Pancreas (tissue), 10 donors: ENCODE results near the gene SUPT5H. TPM values are rescaled to one million over a fixed set of nuclear protein-coding genes. Genes with fewer than 3 reads are reported as not detected.

Experiments
- ATAC-seq, 4 donors: fragments of 200-7000 bp; cut with Tn5 transposase; one replicate each; pipeline versions ENCODE4 v1.8.0 to v1.9.1; 2020; ENCODE audit warnings: mild to moderate bottlenecking in 4 of 4, moderate library complexity in 4 of 4
- DNase-seq, 6 donors: peaks; one replicate each; pipeline ENCODE4 v3.0.0-alpha.2; 2020
- FAIRE-seq: peaks from 2 replicates; lab custom pipeline; 2012; peaks lifted over from hg19 to GRCh38; lab: Jason Lieb, UNC
- H3K27ac ChIP-seq, 4 donors: fragments of 200-600 bp; sonication (generic); 1 replicate in 3 of 4; 2 replicates in 1 of 4; pipeline versions ENCODE4 v1.5.0 to v1.8.0; 2020
- H3K27me3 ChIP-seq, 4 donors: fragments of 200-600 bp; one replicate each; pipeline ENCODE4 v1.8.0; 2021
- H3K36me3 ChIP-seq, 3 donors: fragments of 200-600 bp; sonication (generic) in 1 of 3; one replicate each; pipeline versions ENCODE4 v1.5.0 to v1.8.0; 2020 to 2021
- H3K4me1 ChIP-seq, 3 donors: fragments of 200-600 bp; one replicate each; pipeline ENCODE4 v1.8.0; 2021
- H3K4me3 ChIP-seq, 4 donors: fragments of 200-600 bp; sonication (generic) in 2 of 4; one replicate each; pipeline versions ENCODE4 v1.5.0 to v1.8.0; 2020 to 2021
- H3K9me3 ChIP-seq, 4 donors: fragments of 200-600 bp; one replicate each; pipeline ENCODE4 v1.8.0; 2021
- WGBS, 2 donors: extraction: QIAGEN DNeasy Blood & Tissue Kit; methylation state at CpG; one replicate each; pipeline ENCODE4 v1.1.7; 2013; 5-methylcytosine and 5-hydroxymethylcytosine counted together
- intact Hi-C, 3 donors: fragments of 100-400 bp; cut with DNase I; formaldehyde crosslinking; loops; one replicate each; pipeline versions ENCODE4 v1.11.1 to v1.14.2; 2022
- polyA plus RNA-seq, 2 donors: library from polyadenylated mRNA; stranded (reverse); fragments of 200-250 nt; gene quantifications; one replicate each; pipeline ENCODE4 v1.2.3, GENCODE V29; 2013
- total RNA-seq, 6 donors: library from RNA; stranded (reverse); fragmentation: NEBNext Ultra II Directional in 4 of 6; extraction: Animal tissue kit (Norgen Biotek cat#: 25700) in 4 of 6; gene quantifications; one replicate each; pipeline versions ENCODE4 v1.2.1 to v1.2.4, GENCODE V29; 2021 to 2023
- TF ChIP-seq, protein P1 (sequence below), 4 donors: fragments of 200-600 bp; sonication (generic) in 3 of 4; IDR thresholded peaks; one replicate each; pipeline versions ENCODE4 v1.5.0 to v1.8.0; 2021; ENCODE audit warnings: antibody characterized with exemption in 4 of 4
- donor health status: healthy with polysubstance abuse.
- donor health status: DM: no; HTN: no; CAD: no; lungs with moderate emphysema.
- donor health status: DM: no; HTN: no; CAD: no.
- donor health status: control.
- donor health status: control.
- donor health status: Bipolar disorder and iron deficiency.
- donor health status: DM: yes; HTN: yes; CAD: no.
- donor health status: DM: no; HTN: no; CAD: no.
- donor health status: DM: no; HTN: no; CAD: no.
- donor health status: DM: yes; HTN: yes; CAD: no.

The SUPT5H gene
- total and polyA plus RNA-seq, 8 donors: 49.3 to 229 (median 60.7) TPM

GRCh38 chr19:39430675-39431593 is 14.4 kb upstream of the SUPT5H start:
- intact Hi-C loops: no loop called here
- peaks cover 4 to 26% (median 8%) of the 10 kb centered on the region in 3 donors for H3K36me3 ChIP-seq
- H3K9me3 ChIP-seq: no peaks in the 10 kb centered on the region
- ATAC-seq (peak in 3 of 4 donors; percentile 7 to 47 (median 32)), FAIRE-seq (no peak), DNase-seq (no peak)
- peaks cover 10 to 16% (median 11%) of the 10 kb centered on the region in 3 donors for H3K4me1 ChIP-seq
- no peaks in the 10 kb centered on the region for H3K27me3 ChIP-seq
- 76 to 78% methylated on average over 25 of the region's 25 CpGs for WGBS, 2 donors
- peak overlapping the region in 3 of 4 donors; percentile 29 to 68 (median 50) for H3K27ac ChIP-seq
- TF ChIP-seq, protein P1, sequence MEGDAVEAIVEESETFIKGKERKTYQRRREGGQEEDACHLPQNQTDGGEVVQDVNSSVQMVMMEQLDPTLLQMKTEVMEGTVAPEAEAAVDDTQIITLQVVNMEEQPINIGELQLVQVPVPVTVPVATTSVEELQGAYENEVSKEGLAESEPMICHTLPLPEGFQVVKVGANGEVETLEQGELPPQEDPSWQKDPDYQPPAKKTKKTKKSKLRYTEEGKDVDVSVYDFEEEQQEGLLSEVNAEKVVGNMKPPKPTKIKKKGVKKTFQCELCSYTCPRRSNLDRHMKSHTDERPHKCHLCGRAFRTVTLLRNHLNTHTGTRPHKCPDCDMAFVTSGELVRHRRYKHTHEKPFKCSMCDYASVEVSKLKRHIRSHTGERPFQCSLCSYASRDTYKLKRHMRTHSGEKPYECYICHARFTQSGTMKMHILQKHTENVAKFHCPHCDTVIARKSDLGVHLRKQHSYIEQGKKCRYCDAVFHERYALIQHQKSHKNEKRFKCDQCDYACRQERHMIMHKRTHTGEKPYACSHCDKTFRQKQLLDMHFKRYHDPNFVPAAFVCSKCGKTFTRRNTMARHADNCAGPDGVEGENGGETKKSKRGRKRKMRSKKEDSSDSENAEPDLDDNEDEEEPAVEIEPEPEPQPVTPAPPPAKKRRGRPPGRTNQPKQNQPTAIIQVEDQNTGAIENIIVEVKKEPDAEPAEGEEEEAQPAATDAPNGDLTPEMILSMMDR (IDR thresholded peaks at IDR 0.05): no peak
- H3K4me3 ChIP-seq: no peak overlapping the region

DNA sequence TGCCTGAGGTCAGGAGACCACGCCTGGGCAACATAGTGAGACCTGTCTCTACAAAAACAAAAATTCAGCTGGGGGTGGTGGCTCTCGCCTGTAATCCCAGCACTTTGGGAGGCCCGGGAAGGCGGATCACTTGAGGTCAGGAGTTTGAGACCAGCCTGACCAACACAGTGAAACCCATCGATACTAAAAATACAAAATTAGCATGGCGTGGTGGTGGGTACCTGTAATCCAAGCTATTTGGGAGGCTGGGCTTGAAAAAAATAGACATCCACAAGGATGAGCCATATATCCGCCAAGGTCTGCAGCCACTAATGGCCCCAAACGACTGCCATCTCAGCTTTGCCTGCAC is 12.7 kb upstream of the SUPT5H start:
- no peak for FAIRE-seq
- TF ChIP-seq, protein P1 (IDR thresholded peaks at IDR 0.05): no peak
- peaks cover 10 to 19% (median 11%) of the 10 kb centered on the region in 3 donors for H3K4me1 ChIP-seq
- peaks cover 4 to 26% (median 8%) of the 10 kb centered on the region in 3 donors for H3K36me3 ChIP-seq
- 97 to 99% methylated on average over 8 of the region's 8 CpGs for WGBS, 2 donors
- no peak for DNase-seq
- intact Hi-C loops: no loop called here
- no peaks in the 10 kb centered on the region for H3K9me3 ChIP-seq
- H3K4me3 ChIP-seq: no peak overlapping the region
- ATAC-seq: no peak
- H3K27ac ChIP-seq: no peak overlapping the region
- no peaks in the 10 kb centered on the region for H3K27me3 ChIP-seq

GRCh38 chr19:39433480-39434079 is 11.8 kb upstream of the SUPT5H start:
- Histone ChIP-seq H3K27ac (no peak overlapping the region), H3K4me1 (peaks cover 10 to 18% (median 11%) of the 10 kb centered on the region in 3 donors), H3K36me3 (peaks cover 4 to 26% (median 8%) of the 10 kb centered on the region in 3 donors), H3K4me3 (no peak overlapping the region), H3K27me3 (no peaks in the 10 kb centered on the region), H3K9me3 (no peaks in the 10 kb centered on the region)
- intact Hi-C loops: no loop called here
- TF ChIP-seq, protein P1 (IDR thresholded peaks at IDR 0.05): no peak
- WGBS, 2 donors: 94 to 96% methylated on average over 8 of the region's 8 CpGs
- no peak for DNase-seq
- no peak for ATAC-seq
- no peak for FAIRE-seq

GRCh38 chr19:39434123-39435076 is 11.0 kb upstream of the SUPT5H start:
- H3K9me3 ChIP-seq: no peaks in the 10 kb centered on the region
- peaks cover 4 to 26% (median 8%) of the 10 kb centered on the region in 3 donors for H3K36me3 ChIP-seq
- 36 to 40% methylated on average over 10 of the region's 10 CpGs for WGBS, 2 donors
- intact Hi-C loops: no loop called here
- peaks cover 10 to 14% (median 11%) of the 10 kb centered on the region in 3 donors for H3K4me1 ChIP-seq
- FAIRE-seq (no peak), DNase-seq (no peak), ATAC-seq (no peak)
- H3K27me3 ChIP-seq: no peaks in the 10 kb centered on the region
- H3K4me3 ChIP-seq: peak overlapping the region in 3 of 4 donors; percentile 73 to 95 (median 89)
- TF ChIP-seq, protein P1 (IDR thresholded peaks at IDR 0.05): no peak
- peak overlapping the region in 1 of 4 donors; percentile 81 for H3K27ac ChIP-seq
